ENCODE measurements around the gene GSTA4.

DNA sequence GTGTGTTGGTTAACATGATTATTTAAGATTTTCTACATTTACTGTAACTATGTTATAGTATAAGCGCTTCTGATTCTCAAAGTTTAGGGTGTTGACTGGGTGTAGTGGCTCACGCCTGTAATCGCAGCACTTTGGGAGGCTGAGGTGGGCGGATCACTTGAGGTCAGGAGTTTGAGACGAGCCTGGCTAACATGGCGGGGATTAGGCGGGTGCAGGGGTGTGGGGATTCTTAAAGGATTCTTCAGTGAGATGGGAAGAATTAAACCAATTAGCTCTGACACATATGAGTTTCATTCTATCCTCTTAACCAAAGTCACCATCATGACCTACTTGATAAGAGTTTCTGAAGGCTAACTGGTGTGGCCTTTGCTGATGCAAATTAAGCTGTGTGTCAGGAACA, 39.2 kb downstream of the GSTA4 start:
- TF ChIP-seq SP1 (IDR thresholded peaks at IDR 0.05), result no peak
- no peak for TF ChIP-seq FOXM1 (IDR thresholded peaks at IDR 0.05; ENCODE audit: borderline replicate concordance)
- no peak for TF ChIP-seq SUZ12 (IDR thresholded peaks at IDR 0.05)
- no peak for TF ChIP-seq ZNF384 (IDR thresholded peaks at IDR 0.05)
- no peak for TF ChIP-seq ARNT (IDR thresholded peaks at IDR 0.05)
- TF ChIP-seq HDGF (IDR thresholded peaks at IDR 0.05; ENCODE audit: borderline replicate concordance), result no peak
- no peak for TF ChIP-seq FOXA1 (IDR thresholded peaks at IDR 0.05)
- TF ChIP-seq BHLHE40 (IDR thresholded peaks at IDR 0.05; ENCODE audit: borderline replicate concordance), result no peak
- no peak for TF ChIP-seq TARDBP (IDR thresholded peaks at IDR 0.05)
